Measurements from ENCODE around the gene RIOX2.

Gene RIOX2

DNA sequence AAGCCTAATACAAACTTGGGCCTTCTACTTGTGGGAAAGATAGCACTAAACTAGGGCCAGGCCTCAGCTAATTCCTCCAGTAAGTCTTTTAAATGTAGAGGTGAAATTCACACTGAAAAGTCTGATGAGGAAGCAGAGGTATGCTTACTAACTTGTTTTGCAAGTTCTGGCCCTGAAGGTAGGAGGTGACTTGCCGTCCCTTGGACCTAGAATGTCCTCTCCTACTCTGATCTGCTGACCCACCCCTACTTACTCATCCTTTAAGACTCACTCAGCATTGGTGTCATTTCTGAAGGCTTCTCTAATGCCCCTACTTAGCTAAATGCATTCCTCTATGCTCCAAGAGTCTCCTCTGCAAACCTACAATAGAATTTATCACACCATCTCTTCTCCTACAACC, 19.4 kb downstream of the RIOX2 start:
- Histone ChIP-seq H3K36me3 (ENCODE audit: insufficient read depth, low read length) (peaks cover 4% of the 10 kb centered on the region; the same call in 1 of the 2 replicates), H3K9me3 (ENCODE audit: control insufficient read depth, insufficient read depth, low read length) (no peaks in the 10 kb centered on the region), H3K4me1 (ENCODE audit: insufficient read depth, low read length) (no peaks in the 10 kb centered on the region), H3K9ac (ENCODE audit: low read depth, low read length) (no peak overlapping the region)

DNA sequence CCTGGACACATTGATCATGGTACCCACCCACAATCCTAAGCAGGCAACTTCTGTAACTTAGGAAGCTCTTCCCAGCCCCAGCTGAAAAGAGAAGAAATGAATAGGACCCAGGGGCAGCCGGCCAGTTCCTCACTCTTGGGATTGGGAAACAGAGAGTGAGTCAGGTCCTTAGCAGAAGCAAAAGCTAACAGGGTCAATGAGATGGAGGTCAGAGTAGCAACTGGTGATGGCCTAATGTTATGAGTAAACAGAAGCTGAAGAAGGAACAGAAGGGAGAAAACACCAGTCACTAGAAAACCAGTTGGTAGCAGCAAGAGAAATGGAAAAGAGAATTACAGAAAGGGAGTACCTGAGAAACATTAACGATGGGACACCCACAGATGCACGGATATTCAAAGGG, 20.0 kb downstream of the RIOX2 start:
- Histone ChIP-seq H3K9ac (ENCODE audit: low read depth, low read length) (no peak overlapping the region), H3K36me3 (ENCODE audit: insufficient read depth, low read length) (peaks cover 4% of the 10 kb centered on the region; the same call in 1 of the 2 replicates), H3K4me1 (ENCODE audit: insufficient read depth, low read length) (no peaks in the 10 kb centered on the region), H3K9me3 (ENCODE audit: control insufficient read depth, insufficient read depth, low read length) (no peaks in the 10 kb centered on the region)

DNA sequence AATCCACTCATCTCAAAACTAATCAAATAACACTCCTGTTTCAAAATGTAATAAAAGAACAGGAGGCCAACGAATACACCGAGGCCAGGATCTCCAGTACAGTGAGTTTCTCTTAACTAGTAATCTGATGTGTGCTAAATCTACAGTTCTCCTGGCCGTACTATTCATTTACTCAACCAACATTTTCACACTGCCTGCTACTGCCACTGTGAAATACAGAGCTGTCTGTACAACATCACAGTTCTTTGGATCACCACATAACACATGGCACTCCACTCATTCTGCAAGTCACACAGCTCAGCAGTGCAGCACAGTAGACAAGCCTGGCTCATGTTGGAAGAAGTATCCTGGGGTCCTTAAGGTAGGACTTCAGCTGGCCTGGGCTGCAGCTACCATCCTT, 21.9 kb downstream of the RIOX2 start:
- H3K4me1 ChIP-seq (ENCODE audit: insufficient read depth, low read length), result no peaks in the 10 kb centered on the region
- H3K9ac ChIP-seq (ENCODE audit: low read depth, low read length), result no peak overlapping the region
- H3K36me3 ChIP-seq (ENCODE audit: insufficient read depth, low read length), result peaks cover 4% of the 10 kb centered on the region; the same call in 1 of the 2 replicates
- no peaks in the 10 kb centered on the region for H3K9me3 ChIP-seq (ENCODE audit: control insufficient read depth, insufficient read depth, low read length)

DNA sequence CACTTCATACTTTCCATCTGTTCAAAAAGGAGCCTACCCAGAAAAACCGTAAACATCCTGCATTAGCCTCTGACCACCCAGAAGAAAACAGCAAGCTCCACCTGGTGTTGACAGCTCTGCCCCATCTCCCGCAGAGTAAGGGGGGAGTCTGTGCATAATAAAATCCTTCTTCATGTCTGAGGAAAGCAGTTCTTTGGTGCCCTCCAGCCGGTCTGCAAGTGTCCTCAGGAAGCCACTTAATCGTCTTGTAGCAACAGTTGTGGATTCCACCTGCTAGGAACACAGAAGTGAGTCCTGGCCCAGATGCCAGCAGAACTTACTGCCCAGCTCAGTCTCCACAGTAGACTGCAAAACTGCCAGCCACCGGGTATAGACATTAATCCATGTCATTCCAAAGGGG, 22.5 kb downstream of the RIOX2 start:
- Histone ChIP-seq H3K9ac (ENCODE audit: low read depth, low read length) (no peak overlapping the region), H3K36me3 (ENCODE audit: insufficient read depth, low read length) (peaks cover 4% of the 10 kb centered on the region; the same call in 1 of the 2 replicates)

DNA sequence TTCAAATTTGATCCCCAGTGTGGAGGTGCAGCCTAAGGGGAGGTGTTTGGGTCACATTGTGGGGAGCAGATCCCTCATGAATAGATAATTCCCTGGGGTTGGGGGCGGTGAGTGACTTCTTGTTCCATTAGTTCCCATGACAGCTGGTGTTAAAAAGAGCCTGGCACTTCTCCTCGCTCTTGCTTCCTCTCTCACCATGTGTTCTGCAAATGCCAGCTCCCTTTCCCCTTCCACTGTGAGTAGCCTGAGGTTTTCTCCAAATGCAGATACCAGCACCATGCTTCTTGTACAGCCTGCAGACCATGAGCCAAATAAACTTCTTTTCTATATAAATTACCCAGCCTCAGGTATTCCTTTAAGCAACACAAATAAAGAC, 23.1 kb downstream of the RIOX2 start:
- no peaks in the 10 kb centered on the region for H3K4me1 ChIP-seq (ENCODE audit: insufficient read depth, low read length)
- peaks cover 4% of the 10 kb centered on the region; the same call in 1 of the 2 replicates for H3K36me3 ChIP-seq (ENCODE audit: insufficient read depth, low read length)
- H3K9ac ChIP-seq (ENCODE audit: low read depth, low read length), result no peak overlapping the region
- no peaks in the 10 kb centered on the region for H3K9me3 ChIP-seq (ENCODE audit: control insufficient read depth, insufficient read depth, low read length)

More for the DNA sequence above, 22.5 kb downstream of the RIOX2 start:
- Histone ChIP-seq H3K9me3 (ENCODE audit: control insufficient read depth, insufficient read depth, low read length) (no peaks in the 10 kb centered on the region), H3K4me1 (ENCODE audit: insufficient read depth, low read length) (no peaks in the 10 kb centered on the region)

- no peaks in the 10 kb centered on the region for H3K4me1 ChIP-seq (ENCODE audit: insufficient read depth, low read length)
- no peaks in the 10 kb centered on the region for H3K9me3 ChIP-seq (ENCODE audit: control insufficient read depth, insufficient read depth, low read length)
- peaks cover 4% of the 10 kb centered on the region; the same call in 1 of the 2 replicates for H3K36me3 ChIP-seq (ENCODE audit: insufficient read depth, low read length)
- no peak overlapping the region for H3K9ac ChIP-seq (ENCODE audit: low read depth, low read length)
Observed at GRCh38 chr3:97948351-97949109, 23.7 kb downstream of the RIOX2 start.

GRCh38 chr3:97942801-97943546, 29.3 kb downstream of the RIOX2 start:
- peaks cover 2% of the 10 kb centered on the region; the same call in 1 of the 2 replicates for H3K36me3 ChIP-seq (ENCODE audit: insufficient read depth, low read length)

DNA sequence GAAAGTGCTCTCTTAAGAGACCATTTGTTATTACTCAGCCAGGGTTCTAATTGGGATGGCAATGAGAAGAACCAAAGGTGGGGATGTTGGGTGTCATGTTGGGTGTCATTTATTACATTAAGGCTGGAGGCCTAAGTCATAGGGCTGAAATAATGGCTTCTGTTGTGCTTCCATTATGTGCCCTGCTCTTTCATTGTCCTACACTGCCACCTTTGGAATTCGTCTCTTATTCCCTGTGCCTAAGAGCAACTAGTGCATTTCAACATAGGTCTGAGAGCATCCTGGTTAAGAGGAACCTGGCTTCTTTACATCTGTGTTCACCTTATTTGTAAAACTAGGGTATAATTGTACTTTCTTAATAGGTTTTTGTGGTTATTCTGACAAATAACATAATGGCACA, 32.2 kb downstream of the RIOX2 start:
- no peak overlapping the region for H3K9ac ChIP-seq (ENCODE audit: low read depth, low read length)
- peaks cover 4% of the 10 kb centered on the region; the same call in 1 of the 2 replicates for H3K36me3 ChIP-seq (ENCODE audit: insufficient read depth, low read length)
- H3K9me3 ChIP-seq (ENCODE audit: control insufficient read depth, insufficient read depth, low read length), result no peaks in the 10 kb centered on the region
- no peaks in the 10 kb centered on the region for H3K4me1 ChIP-seq (ENCODE audit: insufficient read depth, low read length)

More at GRCh38 chr3:97942801-97943546, 29.3 kb downstream of the RIOX2 start:
- no peaks in the 10 kb centered on the region for H3K9me3 ChIP-seq (ENCODE audit: control insufficient read depth, insufficient read depth, low read length)
- H3K4me1 ChIP-seq (ENCODE audit: insufficient read depth, low read length), result no peaks in the 10 kb centered on the region
- H3K9ac ChIP-seq (ENCODE audit: low read depth, low read length), result no peak overlapping the region

DNA sequence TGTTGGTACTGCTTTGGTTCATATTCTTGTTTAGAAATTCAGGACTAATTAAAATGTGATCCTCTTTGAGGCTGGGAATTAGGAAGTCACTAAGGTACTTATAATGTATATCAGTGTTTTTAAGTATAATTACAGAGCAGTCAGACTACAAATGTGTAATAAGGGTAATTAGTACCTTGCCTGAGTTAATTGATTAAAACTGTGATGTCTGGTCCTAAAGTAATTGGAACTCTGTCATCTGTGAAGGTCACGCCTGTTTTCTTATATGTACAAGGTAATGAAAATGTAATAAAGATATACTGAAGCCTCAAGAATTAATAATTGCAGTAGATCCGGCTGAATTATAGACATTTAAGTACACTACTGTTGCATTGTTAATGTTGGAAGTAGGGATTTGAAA, 32.8 kb downstream of the RIOX2 start:
- H3K9me3 ChIP-seq (ENCODE audit: control insufficient read depth, insufficient read depth, low read length), result no peaks in the 10 kb centered on the region
- peaks cover 4% of the 10 kb centered on the region; the same call in 1 of the 2 replicates for H3K36me3 ChIP-seq (ENCODE audit: insufficient read depth, low read length)
- no peak overlapping the region for H3K9ac ChIP-seq (ENCODE audit: low read depth, low read length)
- H3K4me1 ChIP-seq (ENCODE audit: insufficient read depth, low read length), result no peaks in the 10 kb centered on the region

GRCh38 chr3:97938444-97938843, 33.8 kb downstream of the RIOX2 start:
- Histone ChIP-seq H3K9me3 (ENCODE audit: control insufficient read depth, insufficient read depth, low read length) (no peaks in the 10 kb centered on the region), H3K9ac (ENCODE audit: low read depth, low read length) (no peak overlapping the region), H3K36me3 (ENCODE audit: insufficient read depth, low read length) (peaks cover 8% of the 10 kb centered on the region; the same call in 1 of the 2 replicates), H3K4me1 (ENCODE audit: insufficient read depth, low read length) (no peaks in the 10 kb centered on the region)

DNA sequence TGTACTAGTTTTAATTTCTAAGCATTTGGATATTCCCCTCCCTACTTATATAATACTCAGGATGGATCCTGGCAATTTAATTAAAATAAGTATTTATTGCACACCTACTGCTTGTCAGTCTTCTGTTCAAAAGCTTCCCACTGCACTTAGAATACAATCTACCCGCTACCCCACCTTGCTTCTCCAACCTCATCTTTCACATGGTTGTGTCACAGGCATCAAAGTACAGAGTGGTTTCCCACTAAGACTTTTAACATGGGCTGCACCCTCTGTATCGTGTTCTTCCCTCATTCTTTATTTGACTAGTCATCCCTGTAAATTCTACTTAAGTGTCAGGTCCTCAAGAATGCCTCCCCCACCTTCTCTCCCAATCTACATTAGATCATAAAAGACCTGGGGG, 35.0 kb downstream of the RIOX2 start:
- no peak overlapping the region for H3K9ac ChIP-seq (ENCODE audit: low read depth, low read length)
- H3K36me3 ChIP-seq (ENCODE audit: insufficient read depth, low read length), result peaks cover 8% of the 10 kb centered on the region; the same call in 1 of the 2 replicates
- H3K9me3 ChIP-seq (ENCODE audit: control insufficient read depth, insufficient read depth, low read length), result no peaks in the 10 kb centered on the region
- no peaks in the 10 kb centered on the region for H3K4me1 ChIP-seq (ENCODE audit: insufficient read depth, low read length)

DNA sequence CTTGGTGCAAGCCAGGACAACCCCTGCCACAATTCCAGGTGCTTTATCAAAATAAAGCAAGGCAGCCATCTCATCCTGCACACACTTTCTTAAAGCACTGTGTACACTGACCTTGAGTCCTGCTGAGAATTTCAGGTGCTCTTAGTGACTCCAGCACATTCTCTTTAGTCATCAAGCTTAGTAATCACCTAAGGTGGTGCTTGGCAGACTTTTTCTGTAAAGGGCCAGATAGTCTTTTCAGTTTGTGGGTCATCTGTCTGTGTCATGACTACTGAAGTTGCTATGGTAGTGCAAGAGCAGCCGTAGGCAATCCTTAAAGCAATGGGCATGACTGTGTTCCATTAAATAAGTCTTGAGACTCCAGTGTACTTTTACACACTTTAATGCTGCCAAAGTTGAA, 36.4 kb downstream of the RIOX2 start:
- Histone ChIP-seq H3K9ac (ENCODE audit: low read depth, low read length) (no peak overlapping the region), H3K4me1 (ENCODE audit: insufficient read depth, low read length) (no peaks in the 10 kb centered on the region), H3K9me3 (ENCODE audit: control insufficient read depth, insufficient read depth, low read length) (no peaks in the 10 kb centered on the region), H3K36me3 (ENCODE audit: insufficient read depth, low read length) (peaks cover 8% of the 10 kb centered on the region; the same call in 1 of the 2 replicates)

GRCh38 chr3:97934980-97935695, 37.1 kb downstream of the RIOX2 start:
- no peak overlapping the region for H3K9ac ChIP-seq (ENCODE audit: low read depth, low read length)
- H3K36me3 ChIP-seq (ENCODE audit: insufficient read depth, low read length), result peaks cover 6% of the 10 kb centered on the region; the same call in 1 of the 2 replicates
- H3K4me1 ChIP-seq (ENCODE audit: insufficient read depth, low read length), result no peaks in the 10 kb centered on the region
- no peaks in the 10 kb centered on the region for H3K9me3 ChIP-seq (ENCODE audit: control insufficient read depth, insufficient read depth, low read length)

- Histone ChIP-seq H3K4me1 (ENCODE audit: insufficient read depth, low read length) (no peaks in the 10 kb centered on the region), H3K9ac (ENCODE audit: low read depth, low read length) (no peak overlapping the region), H3K9me3 (ENCODE audit: control insufficient read depth, insufficient read depth, low read length) (no peaks in the 10 kb centered on the region), H3K36me3 (ENCODE audit: insufficient read depth, low read length) (peaks cover 6% of the 10 kb centered on the region; the same call in 1 of the 2 replicates)
Observed at GRCh38 chr3:97932387-97932801, 39.8 kb downstream of the RIOX2 start.

Data from ES-I3 (cell line).